Left ventricle myocardium superior (tissue), 1 donor: ENCODE data around the gene HIPK2. TPM values are rescaled to one million over a fixed set of nuclear protein-coding genes. Genes with fewer than 3 reads are reported as not detected.

Source experiments
- ATAC-seq: fragments of 200-7000 bp; cut with Tn5 transposase; one replicate; pipeline ENCODE4 v1.9.1; 2020; ENCODE audit warnings: mild to moderate bottlenecking, moderate library complexity
- DNase-seq: peaks from one replicate; pipeline ENCODE4 v3.0.0-alpha.2; 2020
- intact Hi-C: fragments of 100-400 bp; cut with micrococcal nuclease; formaldehyde crosslinking; loops from one replicate; pipeline ENCODE4 v1.11.0; 2022
- total RNA-seq: library from RNA; stranded (reverse); fragmentation: NEBNext Ultra II Directional; extraction: Animal tissue kit (Norgen Biotek cat#: 25700); gene quantifications from one replicate; pipeline ENCODE4 v1.2.1, GENCODE V29; 2021
- donor health status: DM: no; HTN: yes; CAD: no; lungs with severe emphysema.

The HIPK2 gene
- total RNA-seq, 1 donor from 2014 or later: 103 TPM

DNA sequence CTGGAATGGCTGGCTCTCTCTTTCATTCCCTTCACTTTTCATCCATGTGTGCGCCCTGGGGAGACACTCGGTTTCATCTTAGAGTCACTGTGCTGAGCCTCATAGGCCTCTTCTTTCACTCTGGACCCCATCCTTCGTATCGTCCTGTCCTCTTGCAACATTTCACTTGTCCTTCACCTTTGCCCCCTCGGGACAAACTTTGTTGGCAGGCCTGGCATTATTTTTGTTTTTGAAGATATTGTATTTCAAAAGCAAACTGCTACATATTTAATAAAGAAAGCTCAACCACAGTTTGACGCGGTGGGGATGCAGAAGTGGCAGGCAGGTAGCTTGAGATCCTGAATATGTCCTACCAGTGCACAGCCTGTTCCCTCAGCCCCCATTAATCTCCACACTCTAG, 36.6 kb downstream of the HIPK2 start:
- intact Hi-C loops: no loop called here
- ATAC-seq: no peak

GRCh38 chr7:139739863-139740597, 37.8 kb downstream of the HIPK2 start:
- peak; percentile 66 for ATAC-seq

More for the DNA sequence above, 36.6 kb downstream of the HIPK2 start:
- DNase-seq: no peak

DNA sequence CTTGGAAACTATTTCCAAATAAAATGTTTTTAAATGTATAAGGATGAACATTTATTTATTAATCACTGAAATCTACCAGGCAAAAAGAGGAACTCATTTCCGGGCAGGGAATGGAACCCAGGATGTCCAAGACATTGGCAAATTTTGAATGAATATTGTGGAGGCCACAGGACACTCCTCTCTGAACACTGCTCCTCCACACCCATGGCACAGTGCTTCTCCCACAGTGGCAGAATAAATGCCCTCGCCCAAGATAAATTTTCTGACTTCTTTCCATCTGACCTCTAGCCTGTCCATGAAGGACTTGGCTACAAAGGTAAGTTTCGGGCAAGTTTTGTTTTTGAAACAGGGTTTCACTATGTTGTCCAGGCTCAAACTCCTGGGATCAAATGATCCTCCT, 39.0 kb downstream of the HIPK2 start:
- no peak for DNase-seq
- intact Hi-C loops: loop anchor here (10.0 kb wide), 1 partner anchor 84 kb away; no protein-coding TSS in a partner anchor
- no peak for ATAC-seq

More at GRCh38 chr7:139739863-139740597, 37.8 kb downstream of the HIPK2 start:
- intact Hi-C loops: loop anchor here (10.0 kb wide), 1 partner anchor 85 kb away; no protein-coding TSS in a partner anchor
- peak; percentile 78 for DNase-seq

DNA sequence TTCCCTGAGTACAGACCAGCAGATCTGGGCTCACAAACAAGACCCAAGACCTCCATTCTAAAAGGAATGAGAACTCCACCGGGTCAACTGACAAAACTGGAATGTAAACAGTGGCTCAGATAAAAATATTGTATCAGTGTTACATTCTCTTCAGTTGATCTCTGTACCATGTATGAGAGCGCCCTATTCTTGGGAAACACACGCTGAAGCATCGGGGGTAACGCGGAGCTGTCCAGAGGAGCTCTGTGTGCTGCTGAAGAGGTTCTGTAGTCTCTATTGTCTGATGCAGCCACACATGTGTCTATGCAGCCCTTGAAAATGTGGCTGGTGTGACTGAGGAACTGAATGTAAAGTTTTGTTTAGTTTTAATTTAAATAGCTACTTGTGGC, 39.7 kb downstream of the HIPK2 start:
- DNase-seq: no peak
- ATAC-seq: peak; percentile 45
- intact Hi-C loops: loop anchor here (10.0 kb wide), 1 partner anchor 83 kb away; no protein-coding TSS in a partner anchor

DNA sequence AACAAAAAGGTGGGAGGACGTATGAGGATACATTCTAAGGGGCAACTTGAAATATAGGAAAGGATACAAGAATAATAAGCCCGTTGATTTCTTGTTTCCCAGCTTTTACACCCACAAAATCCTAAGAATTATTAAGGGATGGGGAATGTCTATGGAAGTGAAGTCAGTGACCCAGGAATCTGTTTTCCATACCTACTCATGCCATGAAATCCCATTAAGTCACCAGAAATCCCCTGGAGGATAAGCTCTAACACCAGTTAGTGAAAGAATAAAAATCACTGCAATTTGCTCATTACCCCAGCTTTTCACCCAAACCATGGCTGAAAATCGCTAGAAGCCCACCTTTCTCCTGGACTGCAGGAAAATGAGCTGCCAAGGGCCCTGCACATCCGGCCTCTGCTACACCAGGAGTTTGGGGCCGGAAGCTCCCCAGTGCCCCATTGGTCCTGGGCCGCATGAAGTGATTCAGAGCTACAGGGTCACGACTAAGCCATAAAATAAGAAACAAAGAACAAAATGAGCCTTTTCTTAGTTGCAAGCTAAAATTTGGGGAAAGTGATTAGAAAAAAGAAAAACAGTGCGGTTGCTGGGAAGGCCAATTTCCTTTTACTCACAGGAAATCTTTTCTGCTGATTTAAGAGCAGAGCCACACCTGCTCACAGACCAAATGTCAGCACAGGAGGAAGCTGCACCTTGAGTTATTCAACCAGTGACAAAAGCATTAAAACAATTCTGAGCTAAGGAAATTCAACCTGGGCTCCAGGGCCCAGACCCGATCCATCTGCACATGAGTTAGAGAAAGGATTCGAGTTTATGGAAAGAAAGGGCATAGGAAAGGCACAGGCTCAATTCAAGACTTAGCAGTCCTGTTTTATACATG, 40.3 kb downstream of the HIPK2 start:
- no peak for DNase-seq
- no peak for ATAC-seq
- intact Hi-C loops: loop anchor here (10.0 kb wide), 1 partner anchor 83 kb away; no protein-coding TSS in a partner anchor

DNA sequence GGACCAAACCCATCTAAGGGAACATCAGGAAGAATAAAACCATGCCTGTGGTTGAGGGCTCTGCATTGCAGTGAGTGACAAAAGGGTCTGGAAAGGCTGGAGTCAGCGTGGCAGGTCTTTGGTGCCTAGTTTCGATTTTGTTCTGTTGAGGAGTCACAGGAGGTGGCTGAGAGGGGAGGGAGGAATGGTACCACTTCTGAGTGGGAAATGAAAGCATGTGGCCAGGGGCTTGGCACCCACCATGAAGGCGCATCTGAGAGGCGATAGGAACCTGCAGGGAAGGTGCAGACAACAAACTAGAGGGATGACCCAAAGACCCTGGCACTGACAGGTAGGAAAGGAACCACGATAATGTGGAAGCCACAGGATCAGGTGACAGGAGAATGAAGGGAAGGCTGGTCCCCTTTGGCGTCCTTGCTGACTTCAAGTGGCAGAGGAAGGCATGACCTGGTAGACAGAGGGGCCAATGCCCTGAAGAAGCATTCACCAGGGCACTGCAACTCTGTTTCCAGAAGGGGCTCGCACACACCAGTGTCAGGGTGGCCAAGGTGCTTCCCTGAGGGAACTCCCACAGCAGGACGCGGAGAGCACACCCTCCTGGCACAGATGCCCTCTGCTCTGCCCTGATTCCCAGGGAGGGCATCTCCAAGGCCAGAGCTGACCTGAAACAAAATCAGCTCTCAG, 41.7 kb downstream of the HIPK2 start:
- no peak for DNase-seq
- intact Hi-C loops: loop anchor here (10.0 kb wide), 1 partner anchor 81 kb away; no protein-coding TSS in a partner anchor
- no peak for ATAC-seq

GRCh38 chr7:139735466-139735865, 42.3 kb downstream of the HIPK2 start:
- ATAC-seq: no peak
- no peak for DNase-seq
- intact Hi-C loops: loop anchor here (10.0 kb wide), 1 partner anchor 81 kb away; no protein-coding TSS in a partner anchor

- DNase-seq (no peak), ATAC-seq (peak; percentile 77)
- intact Hi-C loops: loop anchor here (10.0 kb wide), 1 partner anchor 80 kb away; no protein-coding TSS in a partner anchor
Observed at GRCh38 chr7:139734395-139734794, 43.4 kb downstream of the HIPK2 start.

GRCh38 chr7:139733751-139734150, 44.0 kb downstream of the HIPK2 start:
- intact Hi-C loops: loop anchor here (10.0 kb wide), 1 partner anchor 79 kb away; no protein-coding TSS in a partner anchor
- DNase-seq (no peak), ATAC-seq (no peak)

GRCh38 chr7:139732471-139733167, 45.2 kb downstream of the HIPK2 start:
- intact Hi-C loops: loop anchor here (10.0 kb wide), 1 partner anchor 78 kb away; no protein-coding TSS in a partner anchor
- ATAC-seq (peak; percentile 5), DNase-seq (no peak)

- ATAC-seq (peak; percentile 71), DNase-seq (peak; percentile 86)
- intact Hi-C loops: loop anchor here (10.0 kb wide), 1 partner anchor 77 kb away; no protein-coding TSS in a partner anchor
Observed at GRCh38 chr7:139731802-139732470, 45.9 kb downstream of the HIPK2 start.

DNA sequence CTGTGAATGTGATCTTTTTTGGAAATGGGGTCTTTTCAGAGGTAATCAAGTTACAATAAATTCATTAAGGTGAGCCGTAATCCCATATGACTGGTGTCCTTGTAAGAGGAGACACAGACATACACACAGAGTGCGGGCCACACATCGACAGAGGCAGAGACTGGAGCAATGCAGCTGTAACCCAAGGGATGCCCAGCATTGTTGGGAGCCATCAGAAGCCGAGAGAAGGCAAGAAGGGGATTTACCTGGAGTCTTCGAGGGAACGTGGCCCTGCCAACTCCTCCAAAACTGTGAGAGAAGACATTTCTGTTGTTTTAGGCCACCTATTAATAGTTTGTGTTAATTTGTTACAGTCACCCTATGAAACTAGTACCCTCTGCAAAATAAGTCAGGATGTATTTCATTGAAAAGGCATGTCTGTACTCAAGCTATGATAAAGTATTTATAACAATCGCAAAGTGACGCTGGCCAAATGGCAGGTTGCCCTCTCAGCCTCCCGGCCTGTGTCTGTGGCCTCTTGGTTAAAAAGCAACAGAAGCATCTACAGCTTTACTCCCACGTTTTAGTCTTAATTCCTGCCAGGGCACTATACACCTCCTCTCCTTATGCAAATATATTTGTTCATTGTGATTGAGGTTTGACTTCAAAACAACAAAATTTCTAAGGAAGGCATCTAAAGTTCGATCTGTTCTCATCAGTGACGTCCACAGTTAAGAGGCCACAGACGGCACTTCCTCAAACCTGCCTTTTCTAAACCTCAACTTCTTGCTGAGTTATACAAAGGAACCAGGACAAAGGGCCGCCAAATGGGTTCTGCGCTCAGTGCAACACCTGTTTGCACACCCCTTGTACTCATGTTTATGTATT, 46.8 kb downstream of the HIPK2 start:
- intact Hi-C loops: loop anchor here (10.0 kb wide), 1 partner anchor 76 kb away; no protein-coding TSS in a partner anchor
- ATAC-seq: peak; percentile 56
- peak; percentile 85 for DNase-seq

DNA sequence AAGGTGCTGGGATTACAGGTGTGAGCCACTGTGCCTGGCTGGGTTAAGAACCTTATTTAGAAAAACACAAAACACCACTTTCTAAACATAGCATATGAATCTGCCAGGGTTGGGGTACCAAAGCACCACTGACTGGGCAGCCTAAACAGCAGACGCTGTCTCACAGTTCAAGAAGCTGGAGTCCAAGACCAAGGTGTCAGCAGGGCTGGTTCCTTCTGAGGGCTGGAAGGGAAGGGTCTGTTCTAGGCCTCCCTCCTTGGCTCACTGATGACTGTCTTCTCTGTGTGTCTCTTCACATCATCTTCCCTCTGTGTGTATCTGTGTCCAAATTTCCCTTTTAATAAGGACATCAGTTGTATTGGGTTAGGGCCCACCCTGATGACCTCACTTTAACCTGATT, 49.6 kb downstream of the HIPK2 start:
- ATAC-seq (no peak), DNase-seq (no peak)
- intact Hi-C loops: no loop called here

- intact Hi-C loops: no loop called here
Observed at GRCh38 chr7:139727151-139727705, 50.6 kb downstream of the HIPK2 start.

GRCh38 chr7:139726485-139726869, 51.3 kb downstream of the HIPK2 start:
- intact Hi-C loops: no loop called here
- ATAC-seq (no peak), DNase-seq (no peak)

More at GRCh38 chr7:139727151-139727705, 50.6 kb downstream of the HIPK2 start:
- ATAC-seq (no peak), DNase-seq (no peak)

- DNase-seq (no peak), ATAC-seq (no peak)
- intact Hi-C loops: no loop called here
Observed at GRCh38 chr7:139725858-139726484, 51.8 kb downstream of the HIPK2 start.
